ENCODE data around the gene ISG20.
"Not testable (repeated sequence)": the region's sequence is repeated elsewhere in the genome, so short reads cannot be mapped to it uniquely, and the experiment has no call there.

Gene ISG20

DNA sequence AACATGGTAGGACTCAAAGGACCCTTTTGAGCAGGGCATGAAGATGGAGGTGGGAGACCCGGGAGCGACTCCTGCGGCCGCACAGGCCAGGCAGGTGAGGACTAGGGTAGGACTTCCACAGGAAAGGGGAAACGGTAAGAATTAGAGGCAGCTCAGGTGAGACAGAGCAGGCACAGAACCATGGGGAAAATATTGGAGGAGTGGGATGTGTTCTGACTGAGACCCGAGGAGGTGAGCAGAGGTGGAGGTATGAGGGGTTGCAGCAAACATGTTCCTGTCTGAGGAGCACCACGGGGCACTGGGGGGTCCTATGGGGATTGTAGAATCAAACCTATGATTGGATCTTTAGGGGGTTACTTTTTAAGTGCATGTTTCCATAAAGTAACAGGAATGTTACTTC lies 1.4 kb upstream of the ISG20 start:
- no peak for DNase-seq

DNA sequence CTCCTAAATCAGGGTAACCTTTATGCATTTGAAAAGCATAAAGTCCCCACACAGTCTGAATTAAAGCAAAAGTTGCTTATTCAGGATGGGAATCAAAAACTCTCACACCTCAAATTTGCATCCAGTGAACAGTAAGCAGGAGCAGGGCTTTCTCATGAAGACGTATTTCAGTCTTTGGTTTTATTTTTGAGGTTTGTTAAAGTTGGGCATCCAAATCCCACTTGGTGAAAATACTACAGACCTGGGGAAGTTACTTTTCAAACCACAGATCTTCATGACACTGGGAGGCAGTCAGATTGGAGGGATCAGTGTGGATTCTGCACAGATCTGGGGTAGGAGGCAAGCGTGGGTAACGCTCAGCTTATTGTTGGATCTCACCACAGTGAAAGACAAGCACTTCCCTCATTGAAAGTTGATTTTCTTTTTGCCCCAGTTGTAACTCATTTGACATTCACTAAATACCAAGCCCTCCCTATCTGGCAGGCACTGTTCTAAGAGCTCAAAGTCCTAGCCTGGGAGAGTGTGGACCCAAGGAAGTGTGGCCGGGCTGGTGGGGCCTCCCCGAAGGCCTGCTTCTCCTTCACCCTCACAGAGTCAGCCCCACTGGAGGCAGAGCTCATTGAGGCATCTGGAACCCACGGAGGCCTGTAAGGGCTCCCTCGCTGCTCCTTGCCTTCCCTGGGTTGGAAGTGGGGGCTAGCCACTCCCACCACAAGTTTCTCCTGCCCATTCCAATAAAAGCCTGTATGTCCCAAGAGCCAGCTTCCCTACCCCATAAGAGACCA lies 783 bp upstream of the ISG20 start:
- no peak for DNase-seq

DNA sequence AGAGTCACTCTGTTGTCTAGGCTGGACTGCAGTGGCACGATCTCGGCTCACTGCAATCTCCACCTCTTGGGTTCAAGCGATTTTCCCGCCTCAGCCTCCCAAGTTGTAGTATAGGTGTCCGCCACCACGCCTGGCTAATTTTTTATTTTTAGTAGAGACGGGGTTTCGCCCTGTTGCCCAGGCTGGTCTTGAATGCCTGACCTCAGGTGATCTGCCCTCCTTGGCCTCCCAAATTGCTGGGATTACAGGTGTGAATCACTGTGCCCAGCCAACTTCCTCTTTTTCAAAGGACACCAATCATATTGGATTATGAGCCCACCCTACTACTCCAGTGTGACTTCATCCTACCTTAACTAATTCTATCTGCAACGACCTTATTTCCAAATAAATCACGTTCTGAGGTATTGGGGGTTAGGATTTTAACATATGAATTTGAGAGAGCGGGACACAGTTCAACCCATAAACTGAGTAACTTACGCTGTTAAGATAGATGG lies 3.2 kb downstream of the ISG20 start:
- DNase-seq: no peak

DNA sequence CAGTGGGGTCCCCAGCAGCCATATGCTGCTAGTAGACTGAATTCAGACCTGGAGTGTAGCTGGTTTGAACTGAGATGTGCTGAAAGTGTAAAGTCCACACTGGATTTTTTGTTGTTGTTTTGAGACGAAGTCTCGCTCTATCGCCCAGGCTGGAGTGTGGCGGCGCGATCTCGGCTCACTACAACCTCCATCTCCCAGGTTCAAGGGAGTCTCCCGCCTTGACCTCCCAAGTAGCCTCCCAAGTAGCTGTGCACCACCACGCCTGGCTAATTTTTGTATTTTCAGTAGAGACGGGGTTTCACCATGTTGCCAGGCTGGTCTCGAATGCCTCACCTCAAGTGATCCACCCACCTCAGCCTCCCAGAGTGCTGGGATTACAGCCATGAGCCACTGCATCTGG lies 3.7 kb downstream of the ISG20 start:
- DNase-seq: not testable (repeated sequence)

DNA sequence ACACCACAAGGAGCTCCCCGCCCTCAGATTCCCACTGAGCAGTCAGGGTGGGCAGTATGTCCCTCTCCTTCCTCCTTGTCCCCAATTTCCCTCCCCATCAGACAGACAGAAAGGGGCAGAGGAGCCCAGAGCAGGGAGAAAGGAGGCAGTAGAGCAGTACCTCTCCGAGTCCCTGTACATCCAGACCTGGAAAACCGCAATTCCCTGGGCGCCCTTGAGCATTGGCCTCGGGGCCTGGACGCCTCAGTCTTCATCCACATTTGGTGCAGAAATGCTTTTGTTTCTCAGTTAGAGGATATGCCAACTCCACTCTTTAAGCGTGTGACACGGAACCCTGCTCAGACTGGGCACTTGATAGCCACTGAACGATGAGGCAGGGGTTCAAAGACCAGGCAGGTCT lies 5.9 kb downstream of the ISG20 start:
- DNase-seq: no peak

DNA sequence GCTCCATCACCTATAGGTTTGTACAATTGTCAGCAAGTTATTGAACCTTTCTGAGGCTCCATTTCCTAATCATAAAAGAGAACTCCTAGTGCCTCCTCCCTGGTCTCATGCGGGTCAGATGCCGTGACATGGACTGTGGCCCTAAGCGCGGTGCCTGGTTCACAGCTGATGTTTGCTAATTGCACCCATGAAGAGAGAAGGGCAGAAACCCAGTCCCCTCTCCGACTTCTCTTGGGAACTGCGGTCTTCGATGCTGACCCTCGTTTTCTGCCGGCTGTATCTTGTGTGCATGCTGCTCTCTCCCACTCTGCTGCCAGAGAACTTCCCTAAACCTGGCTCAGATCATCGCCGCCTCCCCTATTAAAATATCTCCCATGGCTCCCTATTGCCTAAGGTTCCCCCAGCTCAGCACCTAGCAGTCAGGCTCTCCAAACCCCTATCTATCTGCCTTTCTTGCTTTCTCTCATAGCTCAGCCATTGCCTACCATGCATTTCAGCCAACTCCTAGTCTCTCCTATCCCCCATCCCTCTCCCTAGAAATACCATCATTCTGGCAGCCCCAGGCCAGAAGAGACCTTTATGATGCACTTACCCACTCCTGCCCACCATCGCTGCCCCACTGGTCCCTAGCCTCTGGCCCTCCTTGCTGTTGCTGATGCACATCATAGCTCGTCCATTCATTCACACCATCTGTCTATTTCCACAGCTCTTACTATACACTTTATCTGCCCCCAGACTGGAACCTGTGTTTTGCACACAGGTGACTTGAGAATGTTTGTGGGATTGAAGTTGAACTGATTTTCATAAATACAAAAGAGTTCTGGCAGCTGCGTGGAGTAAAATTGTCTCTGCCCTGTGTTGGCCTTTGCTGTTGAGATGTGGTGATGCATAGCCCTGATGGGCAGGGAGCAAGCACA lies 6.6 kb downstream of the ISG20 start:
- no peak for DNase-seq

DNA sequence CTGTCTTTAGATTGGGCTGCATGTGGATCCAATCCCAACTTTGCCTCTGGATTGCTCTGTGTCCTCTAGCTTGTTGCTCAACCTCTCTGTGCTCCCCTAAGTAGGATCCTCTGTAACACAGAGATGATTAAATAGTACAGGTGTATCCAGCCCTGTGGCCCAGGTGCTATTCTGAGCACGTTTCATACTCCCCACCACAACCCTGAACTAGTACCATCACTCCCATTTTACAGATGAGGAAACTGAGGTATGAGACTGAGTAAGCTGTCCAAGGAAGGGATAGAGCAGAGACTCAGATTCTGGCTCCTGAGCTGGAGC lies 7.2 kb downstream of the ISG20 start:
- no peak for DNase-seq

DNA sequence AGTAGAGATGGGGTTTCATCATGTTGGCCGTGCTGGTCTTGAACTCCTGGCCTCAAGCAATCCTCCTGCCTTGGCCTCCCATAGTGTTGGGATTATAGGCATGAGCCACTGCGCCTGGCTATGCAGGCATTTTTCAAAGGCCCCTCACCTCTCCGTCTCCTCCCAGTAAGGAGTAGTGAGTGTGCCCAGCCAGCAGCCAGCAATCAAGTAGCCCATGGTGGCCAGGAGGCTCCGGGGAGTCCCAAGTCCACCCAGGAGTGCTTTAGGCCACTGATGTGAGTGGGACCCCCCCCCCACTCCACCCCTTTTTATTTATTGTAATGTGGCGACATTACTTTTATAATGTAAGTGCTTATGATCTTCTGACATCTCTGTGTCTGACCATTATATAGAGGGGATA lies 8.1 kb downstream of the ISG20 start:
- no peak for DNase-seq

DNA sequence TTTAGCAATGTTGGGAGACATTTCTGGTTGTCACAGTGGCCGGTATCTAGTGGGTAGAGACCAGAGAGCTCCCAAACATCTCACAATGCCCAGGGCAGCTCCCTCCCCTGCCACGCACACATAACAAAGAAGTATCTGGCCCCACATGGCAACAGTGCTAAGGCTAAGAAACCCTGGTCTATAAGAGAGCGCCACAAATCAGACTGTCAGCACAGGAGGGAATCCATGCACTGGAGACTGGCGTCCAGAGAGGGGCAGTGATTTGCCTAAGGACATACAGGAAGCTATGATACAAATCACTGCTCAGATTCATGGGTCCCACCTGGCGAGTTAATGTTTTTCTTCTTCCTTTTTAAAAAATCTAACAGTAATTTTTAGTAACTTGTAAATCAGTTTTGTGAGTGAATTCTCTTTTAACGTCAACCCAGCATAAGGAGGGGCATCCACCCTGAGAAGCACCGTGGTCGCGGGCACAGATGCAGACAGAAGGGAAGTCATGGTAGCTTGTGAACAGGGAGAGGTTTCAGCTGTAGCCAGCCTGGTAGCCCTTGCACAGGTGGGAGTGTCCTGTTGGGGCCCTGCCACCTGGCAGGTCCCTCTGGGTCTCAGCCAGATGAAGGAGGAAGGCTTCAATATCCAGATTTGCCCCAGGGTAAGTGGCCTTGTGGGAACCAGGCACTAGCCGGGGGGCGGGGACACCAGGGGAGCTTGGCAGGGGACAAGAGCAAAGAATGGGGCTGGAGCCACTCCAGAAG lies 8.7 kb downstream of the ISG20 start:
- DNase-seq: no peak

DNA sequence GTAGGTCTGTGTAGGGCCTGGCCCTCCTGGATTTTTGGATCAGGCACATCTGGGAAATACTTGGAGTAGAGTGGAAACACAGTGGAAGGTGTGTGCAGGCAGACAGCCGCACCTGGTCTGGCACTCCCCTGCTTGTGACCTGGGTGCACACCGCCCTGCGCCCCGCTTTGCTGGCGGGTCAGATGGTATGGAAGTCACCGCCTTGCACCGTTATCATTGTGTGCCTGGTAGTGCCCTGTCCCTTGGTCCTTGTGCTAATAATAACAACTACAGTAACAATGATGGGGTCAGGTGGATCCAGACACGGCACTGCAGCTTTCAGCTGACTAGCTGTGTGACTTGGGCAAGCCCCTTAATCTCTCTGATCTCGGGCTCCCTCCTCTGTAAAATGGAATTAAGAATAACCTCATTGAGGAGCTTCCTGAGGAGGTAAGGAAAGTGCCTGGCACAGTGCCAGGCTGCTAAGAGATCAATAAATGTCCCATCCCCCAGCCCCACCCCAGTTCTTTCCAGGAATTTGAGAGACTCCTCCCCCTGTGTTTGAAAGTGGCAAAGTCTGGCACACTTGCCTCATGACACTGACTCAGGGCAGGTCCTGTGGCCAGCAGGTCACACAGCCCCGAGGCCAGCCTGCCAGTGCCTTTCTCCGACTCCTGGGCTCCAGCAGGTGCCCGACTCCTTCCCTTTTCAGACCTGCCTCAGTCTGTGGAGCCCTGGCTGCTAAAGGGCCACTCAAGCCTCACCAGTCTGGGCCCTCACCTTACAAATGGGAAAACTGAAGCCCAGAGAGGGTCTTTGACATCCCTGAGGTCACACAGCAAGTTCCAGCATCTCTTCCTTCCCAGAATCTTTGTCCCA lies 9.8 kb downstream of the ISG20 start:
- DNase-seq: peak; percentile 44 to 47

DNA sequence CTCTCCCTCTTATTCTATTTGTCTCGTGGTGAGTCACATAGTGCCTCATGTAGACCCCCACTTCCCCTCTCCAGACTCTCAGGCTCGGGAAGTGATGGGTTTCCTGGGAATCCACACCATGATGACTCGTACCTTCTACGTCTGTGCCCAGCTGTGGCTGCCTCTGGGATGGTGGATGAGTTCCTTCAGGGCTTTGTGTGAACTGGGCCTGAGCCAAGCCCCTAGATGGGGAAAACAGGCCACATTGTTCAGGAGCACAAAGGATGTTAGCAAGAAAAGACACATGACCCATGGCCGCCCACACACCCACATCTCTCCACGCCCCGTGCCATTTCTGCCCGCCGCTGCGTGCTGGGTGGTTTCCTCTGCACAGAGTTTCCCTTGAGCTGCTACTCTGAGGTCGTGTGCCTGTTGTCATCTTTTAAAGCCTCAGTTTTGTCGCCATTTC lies 10.5 kb downstream of the ISG20 start:
- peak; percentile 72 to 80 for DNase-seq

DNA sequence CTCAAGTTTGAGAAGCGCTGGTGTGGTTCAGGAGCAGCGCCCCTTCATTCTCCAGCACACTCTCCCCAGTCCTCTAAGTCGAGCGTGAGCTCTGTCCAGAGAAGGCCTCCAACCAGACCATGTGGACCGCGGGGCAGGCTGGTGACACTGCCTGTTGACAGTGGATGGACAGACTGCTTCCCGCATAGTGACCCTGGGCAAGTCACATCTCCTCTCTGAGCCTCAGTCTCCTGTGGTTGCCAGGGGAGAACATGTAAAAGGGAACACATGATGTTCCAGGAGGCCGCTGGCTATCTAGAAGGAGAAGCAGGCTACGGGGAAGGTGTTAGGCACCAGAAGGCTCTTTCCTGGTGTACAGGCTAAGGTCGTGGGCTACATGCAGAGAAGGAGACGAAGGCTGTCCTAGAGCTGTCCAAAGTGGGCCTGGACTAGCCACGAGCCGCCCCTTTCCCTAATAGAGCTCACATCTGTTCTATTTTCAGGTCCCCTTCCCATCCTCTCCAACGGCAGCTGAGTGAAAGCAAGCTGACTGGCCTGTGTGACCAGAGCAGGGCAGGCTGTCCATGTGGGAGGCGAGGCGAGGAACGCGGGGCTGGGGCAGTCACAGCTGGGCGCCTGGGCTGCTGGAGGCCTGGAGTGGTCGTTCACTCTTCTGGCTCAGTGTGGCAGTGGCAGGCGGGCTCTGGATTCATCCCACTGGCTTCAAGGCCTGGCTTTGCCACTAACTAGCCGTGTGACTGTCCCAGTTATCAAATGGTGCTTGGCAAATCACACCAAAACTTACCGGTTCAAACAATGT lies 11.1 kb downstream of the ISG20 start:
- no peak for DNase-seq

DNA sequence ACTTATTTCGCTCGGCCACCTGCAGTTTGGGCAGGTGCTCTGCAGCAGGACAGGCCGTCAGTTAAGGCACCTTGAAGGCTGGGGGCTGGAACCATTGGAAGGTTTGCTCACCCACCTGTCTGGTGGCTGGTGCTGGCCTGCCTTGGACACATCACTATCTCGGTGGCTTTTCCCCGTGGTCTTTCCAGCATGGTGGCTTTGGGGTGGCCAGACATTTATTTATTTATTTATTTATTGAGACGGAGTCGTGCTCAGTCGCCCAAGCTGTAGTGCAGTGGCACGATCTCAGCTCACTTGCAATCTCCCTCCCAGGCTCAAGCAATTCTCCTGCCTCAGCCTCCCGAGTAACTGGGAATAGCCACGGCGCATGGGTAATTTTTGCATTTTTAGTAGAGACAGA lies 11.7 kb downstream of the ISG20 start:
- DNase-seq: no peak

DNA sequence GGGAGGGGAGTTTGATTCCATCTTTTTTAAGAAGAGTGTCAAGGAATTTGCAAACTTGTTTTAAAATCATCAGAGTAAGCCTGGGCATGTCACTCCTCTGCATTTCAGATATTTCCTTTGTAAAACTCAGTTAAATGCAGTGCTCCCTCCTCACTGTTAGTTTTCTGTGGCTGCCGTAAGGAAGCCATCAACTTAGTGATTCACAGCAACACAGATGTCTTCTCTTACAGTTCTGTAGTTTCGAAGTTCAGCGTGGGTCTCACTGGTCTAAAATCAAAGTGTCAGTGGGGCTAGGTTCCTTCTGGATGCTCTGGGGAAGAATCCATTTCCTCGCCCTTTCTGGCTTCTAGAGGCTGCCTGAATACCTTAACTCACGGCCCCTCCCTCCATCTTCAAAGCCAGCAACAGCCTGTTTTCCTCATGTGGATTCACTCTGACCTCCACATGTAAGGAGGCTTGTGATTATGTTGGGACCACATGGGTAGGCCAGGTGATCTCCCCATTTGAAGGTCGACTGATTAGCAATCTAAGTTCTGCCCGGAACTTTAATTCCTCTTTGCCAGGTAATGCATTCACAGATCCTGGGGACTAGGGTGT lies 12.4 kb downstream of the ISG20 start:
- DNase-seq: no peak

DNA sequence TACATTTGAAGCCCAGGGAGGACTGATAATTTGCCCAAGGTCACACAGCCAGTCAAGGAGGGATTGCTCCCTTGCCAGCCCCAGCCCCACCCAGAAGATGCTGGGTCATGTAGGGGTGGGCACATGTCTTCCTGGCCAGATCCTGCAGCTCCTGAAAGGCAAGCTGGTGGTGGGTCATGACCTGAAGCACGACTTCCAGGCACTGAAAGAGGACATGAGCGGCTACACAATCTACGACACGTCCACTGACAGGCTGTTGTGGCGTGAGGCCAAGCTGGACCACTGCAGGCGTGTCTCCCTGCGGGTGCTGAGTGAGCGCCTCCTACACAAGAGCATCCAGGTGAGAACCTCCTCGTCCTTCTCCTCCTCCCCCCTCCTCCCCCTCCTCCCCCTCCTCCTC lies 13.2 kb downstream of the ISG20 start:
- no peak for DNase-seq

DNA sequence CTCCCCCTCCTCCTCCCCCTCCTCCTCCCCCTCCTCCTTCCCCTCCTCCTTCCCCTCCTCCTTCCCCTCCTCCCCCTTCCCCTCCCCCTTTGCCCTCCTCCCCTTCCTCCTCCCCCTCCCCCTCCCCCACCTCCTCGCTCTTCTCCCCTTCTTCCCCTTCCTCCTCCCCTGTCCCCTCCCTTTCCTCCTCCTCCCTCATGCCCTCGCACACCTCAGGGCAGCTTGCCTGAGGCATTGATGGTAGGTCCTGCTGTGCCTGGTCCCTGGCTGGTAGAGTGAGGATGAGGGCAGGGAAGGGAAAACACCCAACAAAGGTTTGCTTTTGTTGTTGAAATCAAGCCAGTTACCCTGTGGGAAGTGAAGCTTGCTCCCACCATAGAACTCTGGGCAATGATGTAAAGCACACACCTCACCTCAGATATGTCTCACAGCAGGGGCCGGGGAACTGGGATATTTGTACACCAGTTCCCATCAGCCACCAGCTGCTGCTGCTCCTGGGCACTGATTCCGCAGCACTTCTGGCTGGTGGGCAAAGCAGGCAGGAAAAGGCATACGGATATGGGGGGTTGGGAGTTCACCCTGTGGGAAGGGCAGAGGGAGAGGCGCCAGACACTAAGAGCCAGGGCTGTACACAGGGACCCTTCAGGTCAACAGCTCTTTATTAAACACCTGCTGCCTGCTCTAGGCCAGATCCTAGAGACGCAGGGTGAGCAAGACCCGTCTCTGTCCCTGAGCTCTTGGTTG lies 13.8 kb downstream of the ISG20 start:
- DNase-seq: no peak

DNA sequence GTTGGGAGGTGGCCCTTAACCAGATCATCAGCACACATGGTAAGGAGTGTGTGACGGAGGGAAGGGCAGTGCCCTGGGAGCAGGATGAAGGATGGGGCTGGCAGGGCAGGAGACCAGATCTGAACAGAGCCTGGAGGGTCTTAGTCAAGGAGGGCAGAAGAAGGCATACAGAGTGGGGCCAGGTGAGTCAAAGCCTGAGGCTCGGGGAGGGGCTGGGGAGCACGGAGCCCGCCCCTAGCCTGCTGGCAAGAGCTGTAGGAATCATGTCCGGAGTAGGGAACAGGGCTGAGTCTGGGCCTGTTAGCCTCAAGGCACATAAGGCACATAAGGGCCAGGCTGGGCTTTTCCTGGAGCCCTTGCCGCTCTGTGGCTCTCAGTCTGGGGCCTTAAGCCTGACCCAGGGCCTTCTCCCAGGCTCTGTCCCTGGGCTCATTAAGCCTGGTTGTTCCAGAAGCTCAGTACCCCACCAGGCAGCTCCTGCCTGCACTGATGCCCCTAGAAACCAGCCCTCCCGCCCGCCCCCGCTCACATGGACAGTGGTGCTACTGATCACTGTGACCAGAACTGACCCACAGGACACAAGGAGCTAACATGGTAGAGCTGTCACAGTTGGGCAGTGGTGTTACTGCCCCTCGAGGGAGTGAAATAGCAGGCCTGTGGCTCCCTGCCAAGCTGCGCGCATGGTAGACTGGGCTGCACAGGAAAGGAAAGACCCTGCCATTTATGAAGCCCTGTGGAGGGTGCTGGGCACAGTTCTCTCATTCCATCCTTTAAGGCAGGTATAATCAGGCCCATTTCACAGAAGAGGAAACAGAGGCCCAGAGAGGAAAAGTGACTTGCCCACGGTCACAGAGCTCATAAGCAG lies 14.6 kb downstream of the ISG20 start:
- DNase-seq: no peak

DNA sequence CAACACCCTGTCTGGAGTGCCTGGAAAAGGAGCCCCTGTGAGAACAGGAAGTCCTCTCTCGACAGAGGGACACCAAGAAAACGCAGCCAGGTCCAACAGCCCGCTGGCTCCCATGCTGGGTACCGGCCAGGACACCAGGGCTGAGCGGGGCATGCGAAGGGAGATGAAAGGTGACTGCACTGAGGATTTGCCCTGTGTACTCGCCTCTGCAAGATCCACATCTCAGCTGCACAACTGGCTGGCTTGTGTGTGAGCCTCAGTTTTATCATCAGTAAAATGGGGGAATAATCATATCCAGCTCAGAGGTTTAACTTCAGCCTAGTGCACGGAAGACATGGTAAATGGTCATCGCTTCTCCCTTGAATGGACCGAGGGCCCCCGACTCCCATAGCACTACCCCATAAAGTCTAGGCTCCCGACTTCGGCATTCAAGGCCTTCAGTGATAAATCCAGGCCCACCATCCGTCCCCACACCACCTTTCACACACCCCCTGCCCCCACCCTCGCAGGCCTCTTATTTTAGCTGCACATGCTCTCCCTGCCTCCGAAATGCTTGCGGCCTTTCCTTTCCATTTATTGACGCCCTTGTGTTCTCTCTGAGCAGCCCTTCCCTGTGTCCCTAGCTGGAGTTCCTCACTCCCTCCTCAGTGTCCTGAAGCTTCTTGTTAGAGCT lies 15.8 kb downstream of the ISG20 start:
- DNase-seq: no peak

DNA sequence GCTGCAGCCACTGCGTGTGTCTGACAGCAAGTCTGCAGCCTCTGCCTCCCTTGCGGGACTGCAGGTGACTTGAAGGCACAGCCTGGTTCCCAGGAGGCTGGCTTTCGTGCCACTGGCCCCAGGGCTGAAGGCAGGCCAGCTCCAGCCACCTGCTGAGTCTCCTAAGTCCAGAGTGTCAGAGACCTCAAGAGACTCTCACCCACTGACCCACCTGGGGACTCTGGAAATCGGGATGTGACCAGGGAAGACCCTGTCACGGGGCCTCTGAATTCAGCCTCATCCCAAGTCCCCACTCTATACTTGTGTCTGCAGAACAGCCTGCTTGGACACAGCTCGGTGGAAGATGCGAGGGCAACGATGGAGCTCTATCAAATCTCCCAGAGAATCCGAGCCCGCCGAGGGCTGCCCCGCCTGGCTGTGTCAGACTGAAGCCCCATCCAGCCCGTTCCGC lies 16.3 kb downstream of the ISG20 start:
- DNase-seq: no peak
